Head of caudate nucleus (tissue), 42 donors: ENCODE data around the gene TMEM161A.

ENCODE experiments used
- DNase-seq, 42 donors: peaks; one replicate each; pipeline versions ENCODE4 v3.0.0 to v3.0.0-alpha.2; 2020 to 2021; ENCODE audit warnings: mixed read lengths in 7 of 42
- intact Hi-C: fragments of 100-400 bp; cut with DNase I; formaldehyde crosslinking; loops from one replicate; pipeline ENCODE4 v1.15.0; 2022

Gene TMEM161A

DNA sequence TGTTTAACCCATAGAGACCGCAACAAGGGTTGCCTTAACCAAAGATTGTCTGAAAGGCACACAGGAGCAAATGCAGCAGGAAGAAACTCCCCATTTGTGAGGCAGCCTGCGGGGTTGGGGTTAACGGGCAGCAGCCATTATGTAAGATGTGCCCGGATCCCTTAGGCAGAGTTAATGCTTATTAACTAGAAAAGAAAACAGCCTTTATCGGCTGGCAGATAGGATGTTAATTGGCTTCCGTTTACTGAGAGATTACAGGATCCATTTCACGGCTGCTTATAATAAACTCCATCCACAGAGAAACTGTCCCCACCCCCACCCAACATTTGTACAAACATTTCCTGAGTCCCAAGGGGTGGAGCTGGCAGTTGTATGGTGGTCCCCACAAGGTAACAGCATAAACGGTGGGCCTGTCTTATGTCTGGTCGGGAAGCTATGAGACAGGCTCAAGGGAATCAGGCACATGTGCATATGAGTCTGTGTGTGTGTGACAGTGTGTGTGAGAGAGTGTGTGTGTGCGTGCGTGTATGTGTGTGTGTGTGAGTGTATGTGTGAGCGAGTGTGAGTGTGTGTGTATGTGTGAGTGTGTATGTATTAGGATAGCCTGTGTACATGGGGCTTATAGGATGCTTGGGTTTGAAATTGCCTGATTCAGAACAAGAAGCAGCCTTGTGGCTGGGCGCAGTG, 63.9 kb downstream of the TMEM161A start:
- intact Hi-C loops = no loop called here
- no peak for DNase-seq

DNA sequence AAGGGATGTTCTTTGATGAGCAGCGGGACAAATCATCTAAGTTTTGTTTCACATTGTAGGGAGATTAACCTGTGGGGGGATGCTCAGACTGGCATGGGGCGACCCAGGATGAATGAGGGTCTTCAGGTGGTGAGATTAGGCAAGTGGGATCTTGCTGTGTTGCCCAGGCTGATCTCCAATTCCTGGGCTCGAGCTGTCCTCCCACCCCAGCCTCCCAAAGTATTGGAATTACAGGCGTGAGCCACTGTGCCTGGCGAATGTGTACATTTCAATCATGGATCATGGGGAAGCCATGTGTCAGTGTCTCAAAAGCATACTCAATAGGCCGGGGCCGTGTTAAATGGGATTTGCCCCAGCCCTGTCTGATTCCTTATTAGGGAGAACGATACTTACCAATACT, 66.4 kb downstream of the TMEM161A start:
- intact Hi-C loops = no loop called here
- DNase-seq = no peak
